GM21717 (cell line): Measurements from ENCODE around the gene ZNF318.
"Not testable (repeated sequence)": the region's sequence is repeated elsewhere in the genome, so short reads cannot be mapped to it uniquely, and the experiment has no call there.

Source experiments
- ATAC-seq: cut with Tn5 transposase; IDR thresholded peaks from one replicate; pipeline ENCODE4 v1.9.1; 2021; ENCODE audit warnings: mild to moderate bottlenecking, moderate library complexity; ENCODE audit not compliant: unreplicated experiment

ZNF318 gene

DNA sequence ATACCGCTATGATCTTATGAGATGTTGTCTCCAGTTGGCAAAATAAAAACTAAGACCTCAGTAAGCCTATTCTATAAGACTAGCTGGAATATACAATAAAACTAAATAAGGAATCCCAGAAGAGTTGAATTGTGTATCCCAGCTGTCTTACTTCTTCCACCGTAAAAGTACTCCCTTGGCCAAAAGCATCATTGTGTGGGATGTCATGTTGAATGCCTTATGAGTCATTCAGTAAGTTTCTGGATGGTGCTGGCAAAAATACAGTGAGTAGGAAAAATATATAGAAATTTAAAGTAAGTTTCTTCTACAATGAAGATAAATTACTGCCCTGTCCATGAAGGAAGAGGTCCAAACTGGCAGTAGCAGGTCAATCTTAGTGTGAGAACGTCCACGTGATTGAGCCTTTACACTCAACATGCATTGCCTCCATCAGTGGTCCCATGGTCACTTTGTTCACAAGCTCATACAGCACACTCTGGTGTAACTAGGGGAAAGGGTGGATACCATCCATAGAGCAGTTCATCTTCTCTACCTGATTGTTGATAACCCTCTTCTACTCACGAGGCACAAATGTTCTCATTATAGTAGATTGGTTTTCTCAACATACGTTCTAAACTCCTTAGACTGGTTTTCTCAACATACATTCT, 13.7 kb upstream of the ZNF318 start:
- ATAC-seq: peak; percentile 28

DNA sequence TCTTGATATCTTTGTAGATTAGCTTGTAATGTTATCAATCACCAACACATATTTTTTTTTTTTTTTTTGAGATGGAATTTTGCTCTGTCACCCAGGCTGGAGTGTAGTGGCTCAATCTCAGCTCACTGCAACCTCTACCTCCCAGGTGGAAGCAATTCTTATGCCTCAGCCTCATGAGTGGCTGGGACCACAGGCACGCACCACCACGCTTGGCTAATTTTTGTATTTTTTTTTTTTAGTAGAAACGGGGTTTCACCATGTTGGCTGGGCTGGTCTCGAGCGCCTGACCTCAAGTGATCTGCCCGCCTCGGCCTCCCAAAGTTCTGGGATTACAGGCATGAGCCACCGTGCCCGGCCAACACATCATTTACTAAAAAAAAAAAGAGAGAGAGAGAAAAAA, 11.4 kb upstream of the ZNF318 start:
- ATAC-seq: not testable (repeated sequence)

DNA sequence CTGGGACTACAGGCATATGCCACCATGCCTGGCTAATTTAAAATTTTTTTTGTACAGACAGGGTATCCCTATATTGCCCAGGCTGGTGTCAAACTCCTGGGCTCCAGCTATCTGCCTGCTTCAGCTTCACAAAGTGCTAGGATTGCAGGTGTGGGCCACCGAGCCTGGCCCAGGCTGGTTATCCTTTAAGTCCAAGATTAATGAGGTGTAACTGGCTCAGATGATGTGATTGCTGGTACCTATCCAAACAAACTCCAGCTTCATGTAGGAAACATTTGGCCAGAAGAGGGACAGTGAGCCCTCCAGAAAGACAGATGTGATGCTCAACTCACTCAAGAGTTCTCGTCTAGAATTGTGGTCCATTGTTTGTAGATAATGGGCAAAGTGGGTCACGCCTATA, 9.2 kb upstream of the ZNF318 start:
- no peak for ATAC-seq

DNA sequence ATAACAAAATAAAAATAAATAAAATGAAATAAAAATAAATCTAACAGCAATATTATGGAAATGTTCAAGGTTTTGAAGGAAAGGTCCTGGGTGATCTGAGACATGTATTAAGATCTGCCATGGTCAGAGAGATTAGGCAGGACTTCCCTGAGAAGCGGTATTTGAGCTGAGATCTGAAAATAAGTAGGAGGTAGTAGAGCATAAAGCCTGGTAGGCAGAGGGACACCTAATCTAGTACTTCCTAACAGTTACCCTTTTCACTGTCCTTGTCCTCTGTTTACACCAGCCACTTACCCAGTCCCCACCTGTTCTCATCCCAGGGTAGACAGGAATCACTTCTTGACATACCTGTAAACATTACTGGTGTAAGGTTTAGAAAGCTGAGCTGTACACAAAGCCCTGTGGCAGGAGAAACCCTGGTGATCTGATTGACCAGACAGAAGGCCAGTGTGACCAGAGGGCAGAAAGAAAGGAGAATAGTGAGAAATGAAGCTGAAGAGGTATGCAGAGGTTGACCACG, 8.3 kb upstream of the ZNF318 start:
- ATAC-seq: no peak

DNA sequence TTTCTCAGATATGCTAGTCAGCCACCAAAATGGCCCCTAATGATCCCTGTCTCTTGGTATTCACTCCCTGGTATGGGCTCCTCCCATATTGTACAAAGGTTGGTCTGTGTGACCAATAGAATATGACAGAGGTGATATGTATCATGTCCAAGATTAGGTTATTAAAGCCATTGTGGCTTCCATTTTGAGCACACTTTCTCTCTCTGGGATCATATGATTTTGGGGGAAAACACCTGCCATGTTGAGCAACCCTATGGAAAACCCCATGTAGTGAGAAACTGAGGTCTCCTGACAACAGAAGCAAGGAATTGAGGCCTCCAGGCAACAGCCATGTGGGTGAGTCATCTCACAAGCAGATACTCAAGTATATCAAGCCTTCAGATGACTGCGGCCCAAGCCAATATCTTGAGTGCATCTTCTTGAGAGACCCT, 7.1 kb upstream of the ZNF318 start:
- ATAC-seq: peak; percentile 40

DNA sequence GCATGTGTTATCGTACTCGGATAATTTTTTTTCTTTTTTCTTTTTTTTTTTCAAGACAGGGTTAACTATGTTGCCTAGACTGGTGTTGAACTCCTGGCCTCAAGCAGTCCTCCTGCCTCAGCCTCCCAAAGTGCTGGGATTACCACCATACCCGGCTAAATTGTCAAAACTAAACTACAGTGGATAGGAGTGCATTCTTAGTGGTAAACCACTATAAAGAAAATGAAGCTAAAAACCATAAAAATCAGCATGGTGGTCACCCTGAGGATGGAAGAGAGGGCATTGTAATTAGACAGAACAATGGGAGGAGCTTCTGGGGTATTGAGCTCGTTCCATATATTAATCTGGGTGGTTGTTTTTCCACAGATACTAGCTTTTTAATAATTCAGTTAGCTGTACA, 6.2 kb upstream of the ZNF318 start:
- no peak for ATAC-seq

DNA sequence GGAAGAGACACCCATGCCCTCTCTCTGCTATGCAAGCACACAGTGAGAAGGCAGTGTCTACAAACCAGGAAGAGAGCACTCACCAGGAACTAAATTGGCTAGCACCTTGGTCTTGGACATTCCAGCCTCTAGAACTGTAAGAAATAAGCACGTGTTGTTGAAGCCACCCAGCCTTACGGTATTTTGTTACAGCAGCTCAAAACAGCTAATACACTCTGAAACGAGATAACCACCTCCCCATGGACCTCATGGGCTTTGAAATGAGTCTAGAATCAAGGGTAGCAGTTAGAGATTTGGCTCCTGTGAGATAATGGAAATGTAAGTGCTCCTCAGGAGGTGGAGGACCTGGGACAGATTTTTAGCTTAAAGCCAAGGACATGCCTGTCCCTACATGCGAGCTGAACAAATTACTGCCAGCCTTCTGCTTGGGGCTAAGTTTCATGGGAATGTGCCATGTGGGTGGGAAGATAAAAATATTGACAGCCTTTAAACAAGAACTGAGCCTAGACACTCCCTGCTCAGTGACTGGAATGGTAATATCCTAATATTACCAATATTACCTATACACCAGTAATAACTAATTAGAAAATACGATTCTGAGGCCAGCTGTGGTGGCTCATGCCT, 3.9 kb upstream of the ZNF318 start:
- ATAC-seq: no peak

DNA sequence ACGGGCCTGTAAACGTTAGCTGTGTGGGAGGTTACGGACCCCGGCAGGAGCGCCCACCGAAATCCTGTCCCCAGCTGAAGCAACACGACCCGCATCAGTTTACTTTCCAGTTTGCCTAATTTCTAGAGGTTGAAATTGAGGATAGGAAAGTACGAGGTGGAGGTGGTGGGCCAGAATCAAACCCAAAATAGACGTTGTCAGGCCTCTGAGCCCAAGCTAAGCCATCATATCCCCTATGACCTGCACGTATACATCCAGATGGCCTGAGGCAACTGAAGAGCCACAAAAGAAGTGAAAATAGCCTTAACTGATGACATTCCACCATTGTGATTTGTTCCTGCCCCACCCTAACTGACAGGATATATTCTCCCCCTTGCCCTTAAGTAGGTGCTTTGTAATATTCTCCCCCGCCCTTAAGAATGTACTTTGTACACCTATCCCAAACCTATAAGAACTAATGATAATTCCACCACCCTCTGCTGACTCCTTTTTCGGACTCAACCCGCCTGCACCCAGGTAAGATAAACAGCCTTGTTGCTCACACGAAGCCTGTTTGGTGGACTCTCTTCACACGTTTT, 645 bp upstream of the ZNF318 start:
- peak; percentile 22 for ATAC-seq

DNA sequence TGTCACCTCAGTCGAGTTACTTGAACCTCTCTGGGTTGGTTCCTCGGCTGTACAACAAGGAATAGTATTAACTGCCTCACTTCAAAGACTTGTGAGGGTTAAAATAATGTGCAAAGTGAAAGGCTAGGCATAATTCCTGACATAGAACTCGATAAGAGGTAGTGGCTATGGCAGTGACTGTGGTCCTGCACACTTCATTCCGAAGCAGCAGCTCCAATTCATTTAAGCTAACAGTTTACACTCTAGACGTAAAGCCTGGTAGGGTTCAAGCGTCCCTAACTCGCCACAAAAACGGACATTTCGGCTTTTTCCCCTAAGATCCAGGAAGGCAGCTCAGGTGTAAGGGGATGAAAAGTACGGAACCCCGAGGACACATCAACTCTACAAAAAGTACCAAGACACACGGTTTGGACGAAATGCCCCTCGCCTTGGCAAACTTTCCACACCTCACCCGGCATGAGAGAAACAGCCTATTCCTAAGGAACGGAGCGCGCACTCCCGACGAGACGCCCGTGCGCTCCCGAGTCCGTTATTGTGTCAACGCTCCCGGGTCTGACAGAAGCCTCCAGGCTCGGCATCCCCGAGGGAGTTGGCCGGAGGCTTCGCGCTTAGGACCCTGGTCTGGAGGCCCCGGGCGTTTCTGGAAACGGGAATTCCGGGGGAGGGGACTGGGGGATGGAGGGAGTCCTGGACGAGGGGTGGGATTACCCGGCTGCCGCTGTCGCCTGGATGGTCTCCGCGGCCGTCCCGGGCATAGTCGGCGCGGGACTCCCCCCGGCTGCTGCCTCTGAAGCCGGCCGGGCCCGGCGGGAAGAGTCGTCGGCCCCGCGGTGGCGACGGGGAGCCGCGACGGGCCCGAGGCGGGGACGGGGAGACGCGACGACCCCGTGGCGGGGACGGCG, 937 bp downstream of the ZNF318 start:
- ATAC-seq: peak; percentile 9

DNA sequence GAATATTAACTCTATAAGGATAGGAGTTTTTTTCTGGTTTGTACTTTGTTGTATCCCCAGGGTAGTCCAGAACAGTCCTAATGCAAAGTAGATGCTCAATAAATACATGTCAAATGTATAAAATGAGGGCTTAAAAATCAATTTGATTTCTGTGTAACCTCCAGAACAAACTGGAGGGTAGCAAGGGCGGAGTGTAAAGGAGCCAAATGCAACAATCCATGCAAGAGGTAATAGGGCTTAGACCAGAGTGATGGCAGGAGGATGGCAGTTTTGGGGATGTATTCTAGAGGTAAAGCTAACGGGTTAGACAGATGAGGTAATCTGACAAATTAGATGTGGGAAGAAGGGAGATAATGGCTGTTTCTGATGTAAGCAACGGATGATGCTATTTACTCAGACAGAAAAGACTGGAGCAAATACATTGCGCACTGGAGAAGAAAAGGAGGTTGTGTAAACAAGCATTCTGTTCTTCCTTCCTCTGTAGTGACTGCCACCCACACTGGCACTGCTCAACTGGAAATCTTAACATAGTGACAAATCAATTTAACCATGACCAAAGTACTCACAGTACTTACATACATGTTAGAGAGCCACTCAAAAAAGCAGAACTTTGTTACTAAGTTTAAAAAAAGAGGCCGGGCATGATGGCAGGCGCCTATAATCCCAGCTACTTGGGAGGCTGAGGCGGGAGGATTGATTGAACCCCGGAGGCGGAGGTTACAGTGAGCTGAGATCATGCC, 2.0 kb downstream of the ZNF318 start:
- ATAC-seq: no peak

DNA sequence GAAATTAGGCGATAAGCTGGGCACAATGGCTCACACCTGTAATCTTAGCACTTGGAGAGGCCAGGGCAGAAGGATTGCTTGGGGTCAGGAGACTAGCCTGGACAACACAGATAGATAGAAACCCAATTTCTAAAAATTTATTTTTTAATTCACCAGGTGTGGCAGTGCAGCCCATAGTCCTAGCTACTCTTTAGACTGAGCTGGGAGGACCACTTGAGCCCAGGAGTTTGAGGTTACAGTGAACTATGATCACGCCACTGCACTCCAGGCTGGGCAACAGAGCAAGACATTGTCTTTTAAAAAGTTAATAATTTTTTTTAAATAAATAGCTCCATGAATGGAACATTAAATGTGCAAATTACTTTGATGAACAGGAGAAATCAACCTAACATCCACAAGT, 8.2 kb downstream of the ZNF318 start:
- ATAC-seq: no peak

DNA sequence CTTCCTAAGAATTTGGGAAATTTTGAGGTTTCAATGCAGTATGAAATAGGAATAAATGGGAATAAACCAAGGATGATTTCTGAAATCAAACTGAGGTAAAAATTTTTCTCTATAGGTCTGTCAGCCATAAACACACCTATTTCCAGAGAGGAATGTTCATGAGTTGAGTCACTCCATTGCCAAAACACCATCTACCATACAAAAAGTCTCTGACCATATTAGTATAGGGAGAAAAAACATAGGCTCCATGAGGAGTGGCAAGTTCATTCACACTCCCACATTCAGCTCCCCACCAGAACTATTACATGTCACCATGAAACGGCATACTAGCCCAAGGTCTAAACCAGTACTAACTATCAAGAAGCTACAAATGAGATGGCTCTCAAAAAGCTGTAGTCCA, 9.6 kb downstream of the ZNF318 start:
- ATAC-seq: no peak

DNA sequence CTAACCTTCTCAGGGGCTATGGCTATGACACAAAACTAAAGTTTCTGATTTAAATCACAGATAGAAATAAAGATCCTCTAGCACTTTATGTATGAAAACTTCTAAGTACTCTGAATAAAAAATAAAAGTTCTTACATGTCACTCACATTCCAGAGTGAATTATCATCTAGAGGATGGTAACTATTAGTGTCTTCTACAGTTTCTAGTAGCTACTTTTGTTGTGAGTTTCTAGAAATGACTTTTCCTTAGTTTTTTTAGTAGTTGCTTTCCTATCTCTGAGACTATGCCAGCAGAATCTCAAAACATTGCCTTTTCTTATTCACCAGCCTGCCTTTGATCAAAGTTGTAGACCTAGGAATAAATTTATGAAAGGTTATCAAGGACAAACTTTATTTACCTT, 10.1 kb downstream of the ZNF318 start:
- ATAC-seq: no peak

DNA sequence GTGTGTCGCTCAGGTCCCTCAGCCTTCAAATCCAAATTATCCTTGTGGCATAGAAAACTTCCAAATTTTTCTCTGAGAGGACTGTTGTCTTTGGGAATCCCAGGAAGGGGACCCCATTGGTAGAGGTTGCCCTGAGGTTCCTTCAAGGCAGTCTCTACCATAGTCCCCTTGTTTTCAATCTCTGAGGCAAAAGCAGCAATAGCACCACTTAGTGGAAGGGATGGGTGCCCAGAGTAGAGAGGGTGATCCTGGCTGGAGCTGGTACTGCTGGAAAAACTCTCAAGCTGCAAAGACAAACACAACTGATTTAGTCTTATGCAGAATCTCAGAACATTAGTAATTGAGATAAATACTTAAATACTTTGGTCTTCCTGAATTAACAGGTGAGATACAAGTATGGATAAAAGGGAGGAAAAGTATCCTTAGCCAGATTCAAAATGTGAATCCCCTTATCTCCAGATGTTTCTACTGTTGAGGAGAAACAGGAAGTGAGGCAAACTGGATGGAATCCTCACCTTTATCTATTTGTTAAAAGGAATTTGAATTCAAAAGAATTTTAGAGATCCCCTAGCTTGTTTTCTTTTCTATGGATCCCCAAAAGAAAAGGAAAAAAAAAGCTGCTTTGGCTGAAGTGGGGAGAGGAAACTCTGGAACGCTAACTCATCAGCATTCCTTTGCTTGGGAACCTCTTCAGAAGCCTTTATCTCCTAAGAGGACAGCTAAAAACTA, 13.4 kb downstream of the ZNF318 start:
- no peak for ATAC-seq

DNA sequence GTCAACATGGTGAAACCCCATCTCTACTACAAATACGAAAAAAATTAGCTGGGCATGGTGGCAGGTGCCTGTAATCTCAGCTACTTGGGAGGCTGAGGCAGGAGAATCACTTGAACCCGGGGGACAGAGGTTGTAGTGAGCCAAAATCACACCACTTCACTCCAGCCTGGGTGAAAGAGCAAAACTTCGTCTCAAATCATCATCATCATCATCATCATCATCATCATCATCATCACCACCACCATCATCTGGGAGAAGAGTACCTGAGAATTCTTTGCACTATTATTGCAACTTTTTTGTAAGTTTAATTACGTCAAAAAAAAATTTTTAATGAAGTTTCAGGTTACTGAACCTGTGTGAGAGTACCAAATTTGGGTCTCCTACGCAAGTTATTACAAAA, 17.5 kb downstream of the ZNF318 start:
- ATAC-seq: not testable (repeated sequence)

DNA sequence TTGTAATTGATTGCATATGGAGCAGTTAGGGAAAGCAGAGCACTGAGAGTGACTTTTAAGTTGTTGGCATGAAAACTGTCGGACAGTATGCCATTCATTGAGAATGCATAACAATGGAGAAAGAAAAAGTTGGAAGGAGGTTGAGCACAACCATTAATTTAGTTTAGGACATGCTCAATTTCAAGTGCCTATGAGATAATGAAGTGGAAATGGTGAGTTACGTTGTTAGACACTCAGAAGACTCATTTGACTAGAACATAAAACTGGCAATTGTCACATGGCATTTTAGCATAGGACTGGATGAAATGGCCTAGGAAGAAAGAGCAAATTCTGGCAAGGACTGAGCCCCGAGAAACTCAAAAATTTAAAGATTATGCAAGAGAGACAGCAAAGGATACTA, 22.0 kb downstream of the ZNF318 start:
- no peak for ATAC-seq

DNA sequence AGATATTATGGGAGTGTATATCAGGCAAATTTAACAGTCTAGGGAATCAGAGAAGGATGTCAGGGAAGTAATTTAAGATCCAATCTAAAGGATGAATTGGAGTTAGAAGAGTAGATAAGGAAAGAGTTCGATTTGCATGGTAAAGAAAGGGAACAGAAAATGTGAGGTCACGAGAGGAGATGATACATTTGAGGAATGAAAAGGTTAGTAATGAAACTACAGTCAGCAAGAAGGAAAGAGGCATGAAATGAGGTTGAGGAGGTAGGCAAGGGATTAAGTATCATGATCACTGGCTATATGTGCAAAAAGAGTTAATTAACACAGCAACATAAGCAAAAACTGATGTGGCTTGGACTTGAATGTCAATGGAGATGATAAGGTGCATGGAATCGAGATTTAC, 22.4 kb downstream of the ZNF318 start:
- no peak for ATAC-seq

DNA sequence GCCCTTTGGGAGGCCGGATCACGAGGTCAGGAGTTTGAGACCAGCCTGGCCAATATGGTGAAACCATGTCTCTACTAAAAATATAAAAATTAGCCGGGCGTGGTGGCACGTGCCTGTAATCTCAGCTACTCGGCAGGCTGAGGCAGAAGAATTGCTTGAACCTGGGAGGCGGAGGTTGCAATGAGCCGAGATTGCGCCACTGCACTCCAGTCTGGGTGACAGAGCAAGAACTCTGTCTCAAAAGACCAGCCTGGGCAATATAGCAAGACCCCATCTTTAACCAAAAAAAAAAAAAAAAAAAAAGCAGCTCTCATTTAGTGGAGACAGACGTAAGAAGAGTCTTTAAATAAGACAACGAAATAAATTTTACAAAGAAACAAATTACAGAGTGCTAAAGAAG, 23.2 kb downstream of the ZNF318 start:
- not testable (repeated sequence) for ATAC-seq

DNA sequence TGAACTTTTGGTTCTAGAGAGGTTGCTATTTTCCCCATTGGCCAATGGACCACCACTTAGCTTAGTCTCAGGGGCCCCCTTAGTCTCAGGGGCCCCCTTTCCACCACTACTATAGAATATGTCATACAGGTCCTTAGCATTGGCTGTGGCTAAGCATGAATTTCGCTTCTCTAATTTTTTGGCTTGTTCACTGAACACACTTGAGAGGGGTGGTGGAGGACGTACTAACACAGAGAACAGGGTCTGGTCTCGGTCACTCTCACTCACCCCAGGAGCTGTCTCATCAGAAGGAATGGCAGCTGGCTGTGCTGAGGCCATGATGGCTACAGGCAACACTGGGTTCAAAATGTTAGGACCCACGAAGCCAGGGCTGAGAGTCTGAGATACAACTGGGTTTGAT, 30.3 kb downstream of the ZNF318 start:
- peak; percentile 62 for ATAC-seq

DNA sequence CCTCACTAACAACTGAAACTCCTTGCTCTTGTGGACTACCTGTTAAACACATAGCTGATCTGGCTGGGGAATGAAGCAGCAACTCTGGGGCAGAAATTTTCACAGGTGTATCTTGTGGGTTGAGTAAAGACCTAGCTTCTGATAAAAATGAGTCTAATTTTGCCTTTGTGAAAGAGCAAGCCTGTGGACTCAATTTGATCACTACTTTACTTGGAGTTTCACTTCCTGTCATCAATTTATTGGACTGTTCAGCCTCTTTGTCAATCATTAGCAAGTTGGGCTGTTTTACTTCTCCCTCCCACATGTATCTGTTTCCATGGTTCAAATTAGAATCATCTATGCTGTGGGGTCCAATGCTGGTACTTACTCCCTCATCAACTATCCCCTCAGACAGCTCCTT, 31.2 kb downstream of the ZNF318 start:
- ATAC-seq: peak; percentile 50
